ENCODE measurements around the gene WNT5A.
A peak's percentile ranks its signal among the peaks of the same experiment; 100 is the strongest.
"Not testable (repeated sequence)": the region's sequence is repeated elsewhere in the genome, so short reads cannot be mapped to it uniquely, and the experiment has no call there.

WNT5A gene

GRCh38 chr3:55507808-55508207, 20.7 kb upstream of the WNT5A start:
- TF ChIP-seq CTCF (IDR thresholded peaks at IDR 0.05; ENCODE audit: low read depth, low read length) = no peak
- DNase-seq (ENCODE audit: extremely low read depth, low read depth) = no peak

- DNase-seq (ENCODE audit: extremely low read depth, low read depth) = no peak
- no peak for TF ChIP-seq CTCF (IDR thresholded peaks at IDR 0.05; ENCODE audit: low read depth, low read length)
These were observed 18.7 kb upstream of the WNT5A start for GRCh38 chr3:55505776-55506175.

- DNase-seq (ENCODE audit: extremely low read depth, low read depth) = not testable (repeated sequence)
- TF ChIP-seq CTCF (IDR thresholded peaks at IDR 0.05; ENCODE audit: low read depth, low read length) = peak; percentile 36
These were observed 18.0 kb upstream of the WNT5A start for GRCh38 chr3:55505102-55505501.

- DNase-seq (ENCODE audit: extremely low read depth, low read depth) = no peak
- TF ChIP-seq CTCF (IDR thresholded peaks at IDR 0.05; ENCODE audit: low read depth, low read length) = no peak
These were observed 14.8 kb upstream of the WNT5A start for GRCh38 chr3:55501905-55502304.

GRCh38 chr3:55500555-55501330, 13.6 kb upstream of the WNT5A start:
- DNase-seq (ENCODE audit: extremely low read depth, low read depth) = no peak
- TF ChIP-seq CTCF (IDR thresholded peaks at IDR 0.05; ENCODE audit: low read depth, low read length) = no peak

- no peak for DNase-seq (ENCODE audit: extremely low read depth, low read depth)
- no peak for TF ChIP-seq CTCF (IDR thresholded peaks at IDR 0.05; ENCODE audit: low read depth, low read length)
These were observed 11.4 kb upstream of the WNT5A start for GRCh38 chr3:55498520-55498919.

GRCh38 chr3:55497250-55497649, 10.1 kb upstream of the WNT5A start:
- DNase-seq (ENCODE audit: extremely low read depth, low read depth) = no peak
- no peak for TF ChIP-seq CTCF (IDR thresholded peaks at IDR 0.05; ENCODE audit: low read depth, low read length)
